Common myeloid progenitor, CD34-positive (primary cell): Measurements from ENCODE around the gene ZNF607. TPM values are rescaled to one million over a fixed set of nuclear protein-coding genes. Genes with fewer than 3 reads are reported as not detected.
A peak's percentile ranks its signal among the peaks of the same experiment; 100 is the strongest.
"Not testable (repeated sequence)": the region's sequence is repeated elsewhere in the genome, so short reads cannot be mapped to it uniquely, and the experiment has no call there.

Experiments
- CTCF ChIA-PET: fragments of 350-600 bp; sonication (Branson Sonifier 250); formaldehyde crosslinking; loops from one replicate; lab custom pipeline; 2021; ENCODE audit warnings: antibody characterized with exemption; lab: Charles Lee
- POLR2A ChIA-PET: fragments of 350-600 bp; sonication (Branson Sonifier 250); formaldehyde crosslinking; loops from one replicate; lab custom pipeline; 2021; ENCODE audit warnings: antibody characterized with exemption; lab: Charles Lee
- DNase-seq, 3 donors: peaks; one replicate each; pipeline versions ENCODE4 v3.0.0 to v3.0.0-alpha.2; 2013
- H3K27ac ChIP-seq, 2 experiments: 1 replicate in 1 of 2; 2 replicates in 1 of 2; pipeline ENCODE4 v1.7.0; 2013; ENCODE audit warnings: inconsistent platforms in 2 of 2, low read length in 2 of 2, mild to moderate bottlenecking in 2 of 2, low read depth in 1 of 2, moderate library complexity in 1 of 2; ENCODE audit not compliant: severe bottlenecking in 2 of 2, insufficient read depth in 1 of 2, poor library complexity in 1 of 2
- H3K27me3 ChIP-seq, 5 experiments: replicated peaks in 2 of 5; 1 replicate in 3 of 5; 2 replicates in 2 of 5; pipeline versions ENCODE4 v1.6.1 to v1.7.0; 2013; ENCODE audit warnings: low read length in 4 of 5, mild to moderate bottlenecking in 2 of 5, moderate library complexity in 2 of 5, inconsistent platforms in 1 of 5; ENCODE audit not compliant: insufficient read depth in 5 of 5, control insufficient read depth in 4 of 5
- H3K36me3 ChIP-seq, 4 experiments: 1 replicate in 2 of 4; 2 replicates in 2 of 4; pipeline versions ENCODE4 v1.6.1 to v1.7.0; 2013; ENCODE audit warnings: low read length in 3 of 4, control low read depth in 1 of 4, mild to moderate bottlenecking in 1 of 4; ENCODE audit not compliant: control insufficient read depth in 4 of 4, insufficient read depth in 4 of 4
- H3K4me1 ChIP-seq, 4 experiments: 1 replicate in 3 of 4; 2 replicates in 1 of 4; pipeline versions ENCODE4 v1.6.1 to v1.7.1; 2013; ENCODE audit warnings: low read length in 3 of 4, mild to moderate bottlenecking in 3 of 4, control low read depth in 1 of 4, inconsistent platforms in 1 of 4, moderate library complexity in 1 of 4; ENCODE audit not compliant: control insufficient read depth in 4 of 4, insufficient read depth in 4 of 4; ENCODE audit errors: control extremely low read depth in 1 of 4
- H3K4me3 ChIP-seq, 7 experiments: 1 replicate in 4 of 7; 2 replicates in 3 of 7; pipeline versions ENCODE4 v1.5.1 to v1.7.0; 2013; ENCODE audit warnings: mild to moderate bottlenecking in 7 of 7, low read length in 6 of 7, moderate library complexity in 6 of 7, inconsistent platforms in 2 of 7, low read depth in 2 of 7, control low read depth in 1 of 7; ENCODE audit not compliant: insufficient read depth in 4 of 7, control insufficient read depth in 1 of 7; ENCODE audit errors: extremely low read depth in 1 of 7
- H3K9me3 ChIP-seq, 5 experiments: 1 replicate in 4 of 5; 2 replicates in 1 of 5; pipeline versions ENCODE4 v1.6.1 to v1.7.1; 2013; ENCODE audit warnings: low read length in 4 of 5, mild to moderate bottlenecking in 2 of 5, inconsistent platforms in 1 of 5, low read depth in 1 of 5, moderate library complexity in 1 of 5; ENCODE audit not compliant: control insufficient read depth in 4 of 5, insufficient read depth in 2 of 5; ENCODE audit errors: control extremely low read depth in 1 of 5
- WGBS: methylation state at CpG from one replicate; pipeline ENCODE4 v1.1.5; 2013; ENCODE audit not compliant: insufficient coverage; 5-methylcytosine and 5-hydroxymethylcytosine counted together
- polyA plus RNA-seq: library from polyadenylated mRNA; unstranded; fragments of 120-200 nt; gene quantifications from one replicate; pipeline ENCODE4 v1.2.1, GENCODE V29; 2013

The ZNF607 gene
- 6.4 TPM for polyA plus RNA-seq

DNA sequence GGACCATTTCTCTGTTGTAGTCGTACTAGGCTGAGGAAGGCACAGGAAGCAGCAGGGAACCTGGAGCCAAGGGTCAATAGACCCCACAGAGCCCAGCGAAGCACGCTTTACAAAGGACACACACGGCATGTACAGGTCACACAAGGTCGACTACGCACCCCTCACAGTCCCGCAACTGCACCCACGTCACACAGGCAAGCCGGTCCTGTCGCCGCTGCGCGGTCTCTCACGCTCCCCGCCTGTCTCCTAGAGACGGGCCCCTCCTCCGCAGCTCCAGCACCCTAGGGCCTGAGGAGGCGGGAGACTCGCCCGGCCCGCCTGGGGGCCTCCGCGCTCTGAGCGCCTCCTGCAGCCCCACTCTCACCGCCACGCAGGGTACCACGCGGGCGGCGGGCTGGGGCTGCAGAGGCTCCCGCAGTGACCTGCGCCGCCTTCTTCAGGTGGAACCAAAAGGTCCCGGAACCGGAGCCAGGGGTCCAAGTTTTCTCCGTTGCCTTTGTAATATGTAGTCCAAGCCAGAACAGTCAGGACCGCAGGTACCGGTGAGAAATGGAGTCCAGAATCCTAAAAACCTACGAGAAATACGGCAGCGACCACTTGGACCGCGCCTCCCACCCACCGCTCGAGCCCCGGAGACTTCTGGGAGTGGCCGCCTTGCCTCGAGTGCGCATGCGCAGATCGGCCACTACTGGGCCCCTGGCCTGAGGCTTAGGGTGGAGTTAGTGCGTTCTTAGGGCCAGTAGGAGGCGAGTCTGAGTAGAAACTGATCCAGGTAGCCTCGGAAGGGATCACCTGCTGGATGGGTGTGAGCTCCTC, at the start of gene ZNF607:
Gene ZNF607 (minus strand): TSS at position 651 of the 816 bp plus-strand sequence. CDS start 8,143 bp downstream, outside the sequence.
- peak within 1 kb of the TSS; percentile 64 to 93 (median 86) for H3K4me3 ChIP-seq
- peaks cover 6 to 15% (median 10%) of the 10 kb centered on the region in 4 experiments for H3K4me1 ChIP-seq
- POLR2A ChIA-PET: no interaction called here
- peak within 1 kb of the TSS; percentile 80 to 81 for H3K27ac ChIP-seq
- CTCF ChIA-PET: no interaction called here
- DNase-seq: peak; percentile 94 to 96 (median 95)
- WGBS: under 1% methylated on average over 42 of the region's 54 CpGs
- H3K9me3 ChIP-seq: peaks cover 0 to 12% (median 2%) of the 10 kb centered on the region in 5 experiments
- H3K27me3 ChIP-seq: no peaks in the 10 kb centered on the region
- H3K36me3 ChIP-seq: peaks cover 4 to 19% (median 6%) of the 10 kb centered on the region in 4 experiments

GRCh38 chr19:37763488-37763887, 43.9 kb upstream of the ZNF607 start:
- no peak for DNase-seq
- 80% methylated on average over 1 of the region's 1 CpG for WGBS
- Histone ChIP-seq H3K27ac (no peak overlapping the region), H3K9me3 (peaks cover 1 to 30% (median 8%) of the 10 kb centered on the region in 5 experiments), H3K36me3 (peaks cover 20 to 73% (median 33%) of the 10 kb centered on the region in 4 experiments), H3K4me3 (no peak overlapping the region), H3K27me3 (no peaks in the 10 kb centered on the region), H3K4me1 (no peaks in the 10 kb centered on the region)
- POLR2A ChIA-PET: no interaction called here
- CTCF ChIA-PET: no interaction called here

DNA sequence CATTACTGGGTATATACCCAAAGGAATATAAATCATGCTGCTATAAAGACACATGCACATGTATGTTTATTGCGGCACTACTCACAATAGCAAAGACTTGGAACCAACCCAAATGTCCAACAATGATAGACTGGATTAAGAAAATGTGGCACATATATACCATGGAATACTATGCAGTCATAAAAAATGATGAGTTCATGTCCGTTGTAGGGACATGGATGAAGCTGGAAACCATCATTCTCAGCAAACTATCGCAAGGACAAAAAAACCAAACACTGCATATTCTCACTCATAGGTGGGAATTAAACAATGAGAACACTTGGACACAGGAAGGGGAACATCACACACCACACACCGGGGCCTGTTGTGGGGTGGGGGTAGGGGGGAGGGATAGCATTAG, 38.1 kb upstream of the ZNF607 start:
- POLR2A ChIA-PET, H3K4me1 ChIP-seq, DNase-seq, H3K27me3 ChIP-seq, H3K27ac ChIP-seq, H3K4me3 ChIP-seq, CTCF ChIA-PET: not testable (repeated sequence)
- WGBS: no CpG with 5 or more reads among the region's 4 CpGs
- peaks cover 0 to 29% (median 9%) of the 10 kb centered on the region in 5 experiments for H3K9me3 ChIP-seq
- peaks cover 11 to 59% (median 16%) of the 10 kb centered on the region in 4 experiments for H3K36me3 ChIP-seq

DNA sequence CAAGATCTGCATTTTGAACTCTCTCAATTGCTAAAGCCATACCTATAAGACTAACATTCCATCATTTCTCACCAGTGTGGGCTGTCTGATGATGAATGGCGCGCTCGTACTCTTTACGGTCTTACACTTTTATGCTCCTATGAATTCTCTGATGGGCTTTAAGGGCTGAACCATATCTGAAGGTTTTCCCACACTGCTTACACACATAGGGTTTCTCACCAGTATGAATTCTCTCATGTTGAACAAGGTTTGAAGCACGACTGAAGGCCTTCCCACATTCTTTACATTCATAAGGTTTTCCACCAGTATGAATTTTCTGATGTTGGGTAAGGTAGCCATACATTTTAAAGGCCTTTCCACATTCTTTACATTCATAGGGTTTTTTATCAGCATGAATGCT, 18.8 kb upstream of the ZNF607 start:
- Histone ChIP-seq H3K36me3 (peaks cover 23 to 69% (median 27%) of the 10 kb centered on the region in 4 experiments), H3K27ac (no peak overlapping the region), H3K4me3 (no peak overlapping the region), H3K4me1 (no peaks in the 10 kb centered on the region), H3K9me3 (peaks cover 26 to 77% (median 54%) of the 10 kb centered on the region in 5 experiments), H3K27me3 (no peaks in the 10 kb centered on the region)
- WGBS: no CpG with 5 or more reads among the region's 5 CpGs
- DNase-seq: peak in 1 of 3 donors; percentile 16
- POLR2A ChIA-PET: no interaction called here
- CTCF ChIA-PET: no interaction called here

DNA sequence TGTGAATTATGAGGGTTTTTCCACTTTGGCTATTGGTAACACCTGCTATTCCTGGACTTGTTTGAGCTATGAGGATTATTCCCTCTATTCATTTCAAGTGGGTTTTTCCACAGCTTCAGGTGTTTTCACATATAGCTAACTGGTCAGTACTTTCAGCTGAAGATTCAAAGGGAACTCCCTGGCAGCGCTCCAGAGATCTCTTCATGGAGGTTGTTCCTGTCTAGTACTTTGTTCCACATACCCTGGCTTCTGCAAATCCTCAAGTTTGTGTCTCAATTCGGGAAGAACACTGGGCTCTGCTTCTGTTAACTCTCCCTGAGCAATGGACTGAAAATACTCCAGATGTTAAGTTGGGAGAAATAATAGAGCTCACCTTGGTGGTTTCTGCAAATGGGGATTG, 5.6 kb upstream of the ZNF607 start:
- Histone ChIP-seq H3K4me1 (no peaks in the 10 kb centered on the region), H3K36me3 (peaks cover 0 to 2% (median 0%) of the 10 kb centered on the region in 4 experiments), H3K9me3 (peaks cover 0 to 8% (median 7%) of the 10 kb centered on the region in 5 experiments), H3K27me3 (no peaks in the 10 kb centered on the region), H3K27ac (no peak overlapping the region), H3K4me3 (no peak overlapping the region)
- ChIA-PET CTCF (interaction anchor here (0.5 kb wide), 1 partner anchor 65 kb away, joined by 3 read pairs; no protein-coding TSS in a partner anchor), POLR2A (no interaction called here)
- WGBS: 100% methylated on average over 1 of the region's 2 CpGs
- DNase-seq: no peak

- Histone ChIP-seq H3K4me3 (peak overlapping the region; percentile 64 to 93 (median 86)), H3K36me3 (peaks cover 0 to 13% (median 4%) of the 10 kb centered on the region in 4 experiments), H3K4me1 (peaks cover 6 to 15% (median 10%) of the 10 kb centered on the region in 4 experiments), H3K27me3 (no peaks in the 10 kb centered on the region), H3K27ac (peak overlapping the region in 1 of 2 experiments; percentile 81), H3K9me3 (peaks cover 0 to 10% (median 2%) of the 10 kb centered on the region in 5 experiments)
- no peak for DNase-seq
- POLR2A ChIA-PET: no interaction called here
- WGBS: 0% methylated on average over 3 of the region's 8 CpGs
- CTCF ChIA-PET: no interaction called here
Observed at GRCh38 chr19:37719927-37720265, 335 bp upstream of the ZNF607 start.

GRCh38 chr19:37718304-37718703, 1.3 kb downstream of the ZNF607 start:
- Histone ChIP-seq H3K4me3 (peak overlapping the region in 6 of 7 experiments; percentile 75 to 93 (median 86)), H3K9me3 (peaks cover 0 to 20% (median 3%) of the 10 kb centered on the region in 5 experiments), H3K27me3 (no peaks in the 10 kb centered on the region), H3K4me1 (peaks cover 6 to 15% (median 10%) of the 10 kb centered on the region in 4 experiments), H3K27ac (peak overlapping the region; percentile 80 to 81), H3K36me3 (peaks cover 4 to 21% (median 8%) of the 10 kb centered on the region in 4 experiments)
- 92% methylated on average over 8 of the region's 10 CpGs for WGBS
- ChIA-PET POLR2A (no interaction called here), CTCF (no interaction called here)
- DNase-seq: no peak
